GM23248 (cell line): ENCODE measurements around the gene CDC20. TPM values are rescaled to one million over a fixed set of nuclear protein-coding genes. Genes with fewer than 3 reads are reported as not detected.

Source experiments
- DNase-seq: peaks from one replicate; pipeline ENCODE4 v3.0.0-alpha.2; 2015
- H2AFZ ChIP-seq: fragments of 200-600 bp; sonication (generic); 2 replicates; pipeline ENCODE4 v1.6.1; 2016; ENCODE audit warnings: antibody characterized with exemption
- H3F3A ChIP-seq: fragments of 200-600 bp; sonication (generic); 2 replicates; pipeline ENCODE4 v1.6.1; 2016; ENCODE audit warnings: mild to moderate bottlenecking, antibody characterized with exemption, mixed run types; ENCODE audit not compliant: insufficient read depth
- H3K27ac ChIP-seq: fragments of 200-600 bp; sonication (generic); 2 replicates; pipeline ENCODE4 v1.5.1; 2016; ENCODE audit warnings: mild to moderate bottlenecking
- H3K27me3 ChIP-seq: fragments of 200-600 bp; sonication (generic); replicated peaks from 2 replicates; pipeline ENCODE4 v1.6.1; 2016; ENCODE audit warnings: mild to moderate bottlenecking; ENCODE audit not compliant: insufficient read depth
- H3K36me3 ChIP-seq: fragments of 200-600 bp; sonication (generic); 2 replicates; pipeline ENCODE4 v1.6.1; 2016; ENCODE audit warnings: low read depth, mild to moderate bottlenecking
- H3K4me1 ChIP-seq: fragments of 200-600 bp; sonication (generic); 2 replicates; pipeline ENCODE4 v1.6.1; 2016; ENCODE audit warnings: mild to moderate bottlenecking; ENCODE audit not compliant: insufficient read depth
- H3K4me2 ChIP-seq: fragments of 200-600 bp; sonication (generic); one replicate; pipeline ENCODE4 v1.6.1; 2016; ENCODE audit warnings: mild to moderate bottlenecking; ENCODE audit not compliant: unreplicated experiment
- H3K4me3 ChIP-seq: fragments of 200-600 bp; sonication (generic); 2 replicates; pipeline ENCODE4 v1.5.1; 2016; ENCODE audit warnings: mild to moderate bottlenecking
- H3K79me2 ChIP-seq: fragments of 200-600 bp; sonication (generic); 2 replicates; pipeline ENCODE4 v1.6.1; 2016; ENCODE audit warnings: mild to moderate bottlenecking; ENCODE audit not compliant: insufficient read depth
- H3K9ac ChIP-seq: fragments of 200-600 bp; sonication (generic); 2 replicates; pipeline ENCODE4 v1.6.1; 2016; ENCODE audit warnings: mild to moderate bottlenecking
- H3K9me2 ChIP-seq: fragments of 200-600 bp; sonication (generic); 2 replicates; pipeline ENCODE4 v1.6.1; 2016; ENCODE audit warnings: mixed run types, mild to moderate bottlenecking, moderate library complexity; ENCODE audit not compliant: insufficient read depth
- H3K9me3 ChIP-seq: fragments of 200-600 bp; sonication (generic); one replicate; pipeline ENCODE4 v1.6.1; 2017; ENCODE audit warnings: low read depth
- H4K20me1 ChIP-seq: fragments of 200-600 bp; sonication (generic); 2 replicates; pipeline ENCODE4 v1.6.0; 2016; ENCODE audit not compliant: insufficient read depth
- EZH2 ChIP-seq: fragments of 200-600 bp; sonication (generic); IDR thresholded peaks from 2 replicates; pipeline ENCODE4 v1.6.1; 2018; ENCODE audit warnings: antibody characterized with exemption, mild to moderate bottlenecking; ENCODE audit not compliant: insufficient read depth, poor library complexity, severe bottlenecking
- EZH2phosphoT487 ChIP-seq: fragments of 200-600 bp; sonication (generic); IDR thresholded peaks from 2 replicates; pipeline ENCODE4 v1.6.1; 2018; ENCODE audit warnings: antibody characterized with exemption, moderate library complexity, mild to moderate bottlenecking, low read depth; ENCODE audit not compliant: insufficient read depth
- WGBS, 2 experiments: methylation state at CpG; one replicate each; pipeline ENCODE4 v1.1.6; 2015 to 2017; ENCODE audit warnings: low lambda C conversion rate in 2 of 2, low coverage in 1 of 2; ENCODE audit errors: missing lambda C conversion rate in 2 of 2; 5-methylcytosine and 5-hydroxymethylcytosine counted together
- in situ Hi-C: fragments of 300-500 bp; cut with MboI; formaldehyde crosslinking; loops from 2 replicates; pipeline ENCODE4 v1.15.0; 2020
- polyA plus RNA-seq: library from polyadenylated mRNA; unstranded; fragments of >200 nt; fragmentation: Nextera tagmentation; extraction: Ambion mirVana; gene quantifications from 2 replicates; pipeline ENCODE4 v1.2.1, GENCODE V29; 2016
- total RNA-seq: library from RNA; depleted of rRNA; stranded (reverse); fragments of >200 nt; shearing (Covaris generic); gene quantifications from 2 replicates; pipeline ENCODE4 v1.2.3, GENCODE V29; 2014

Gene CDC20
- total and polyA plus RNA-seq, 2 experiments from 2014 or later = 48.9 to 50.9 TPM

- in situ Hi-C loops = no loop called here
- no peak overlapping the region for H3K27ac ChIP-seq
- no peaks in the 10 kb centered on the region for H4K20me1 ChIP-seq
- peak; percentile 24 for DNase-seq
- no peaks in the 10 kb centered on the region for H3K9me2 ChIP-seq
- no peak overlapping the region for H2AFZ ChIP-seq
- no peaks in the 10 kb centered on the region for H3K9me3 ChIP-seq
- H3F3A ChIP-seq = no peaks in the 10 kb centered on the region
- no peaks in the 10 kb centered on the region for H3K4me1 ChIP-seq
- no peak overlapping the region for H3K4me3 ChIP-seq
- no peak for TF ChIP-seq EZH2
- TF ChIP-seq EZH2phosphoT487 = no peak
- no peak overlapping the region for H3K4me2 ChIP-seq
- H3K9ac ChIP-seq = no peak overlapping the region
- no peaks in the 10 kb centered on the region for H3K36me3 ChIP-seq
- H3K27me3 ChIP-seq = no peaks in the 10 kb centered on the region
- WGBS, 2 experiments = 71 to 72% methylated on average over 10 of the region's 10 CpGs
- no peaks in the 10 kb centered on the region for H3K79me2 ChIP-seq
Measured at GRCh38 chr1:43315963-43316737, 42.6 kb upstream of the CDC20 start.

GRCh38 chr1:43316738-43317520 is 41.9 kb upstream of the CDC20 start:
- Histone ChIP-seq H3K27me3 (no peaks in the 10 kb centered on the region), H3F3A (no peaks in the 10 kb centered on the region), H3K9ac (no peak overlapping the region), H3K36me3 (no peaks in the 10 kb centered on the region), H3K4me3 (no peak overlapping the region), H3K4me1 (no peaks in the 10 kb centered on the region), H3K79me2 (no peaks in the 10 kb centered on the region), H4K20me1 (no peaks in the 10 kb centered on the region), H3K9me3 (no peaks in the 10 kb centered on the region), H3K9me2 (no peaks in the 10 kb centered on the region), H3K4me2 (no peak overlapping the region), H3K27ac (no peak overlapping the region), H2AFZ (no peak overlapping the region)
- WGBS, 2 experiments = 84 to 88% methylated on average over 15 to 16 of the region's 16 CpGs
- no peak for TF ChIP-seq EZH2
- TF ChIP-seq EZH2phosphoT487 = no peak
- in situ Hi-C loops = no loop called here
- peak; percentile 41 for DNase-seq

DNA sequence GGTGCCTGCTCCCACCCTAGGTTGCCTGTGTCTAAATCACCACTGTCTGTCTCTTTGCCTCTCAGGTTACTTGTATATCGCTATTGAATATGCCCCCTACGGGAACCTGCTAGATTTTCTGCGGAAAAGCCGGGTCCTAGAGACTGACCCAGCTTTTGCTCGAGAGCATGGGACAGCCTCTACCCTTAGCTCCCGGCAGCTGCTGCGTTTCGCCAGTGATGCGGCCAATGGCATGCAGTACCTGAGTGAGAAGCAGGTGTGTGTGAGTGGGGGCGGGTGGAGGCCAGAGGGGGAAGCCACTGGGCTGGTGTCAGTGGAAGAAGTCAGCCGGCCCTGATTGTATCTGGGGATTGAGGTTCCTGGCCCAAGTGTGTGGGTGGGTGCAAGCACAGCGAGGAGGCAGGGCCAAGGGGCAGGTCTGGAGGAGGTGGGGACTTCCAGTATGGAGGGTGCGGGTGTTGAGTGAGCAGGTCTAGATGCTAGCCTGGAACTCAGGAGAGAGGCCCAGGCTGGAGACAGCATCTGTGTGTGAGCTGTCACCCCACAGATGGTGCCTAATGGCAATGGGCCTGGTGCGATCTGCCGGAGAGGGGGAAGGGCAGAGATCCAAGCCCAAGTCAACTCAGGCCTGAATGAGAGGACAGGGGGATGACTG is 40.8 kb upstream of the CDC20 start:
- WGBS, 2 experiments = 71 to 72% methylated on average over 14 to 15 of the region's 15 CpGs
- Histone ChIP-seq H3K4me1 (no peaks in the 10 kb centered on the region), H3K27me3 (no peaks in the 10 kb centered on the region), H3K9me2 (no peaks in the 10 kb centered on the region), H2AFZ (no peak overlapping the region), H3K27ac (no peak overlapping the region), H4K20me1 (no peaks in the 10 kb centered on the region), H3K9ac (no peak overlapping the region), H3K9me3 (no peaks in the 10 kb centered on the region), H3K36me3 (no peaks in the 10 kb centered on the region), H3F3A (no peaks in the 10 kb centered on the region), H3K4me3 (no peak overlapping the region), H3K4me2 (no peak overlapping the region), H3K79me2 (no peaks in the 10 kb centered on the region)
- in situ Hi-C loops = no loop called here
- peak; percentile 41 for DNase-seq
- TF ChIP-seq EZH2 = no peak

GRCh38 chr1:43318831-43319230 is 40.0 kb upstream of the CDC20 start:
- Histone ChIP-seq H3K4me2 (no peak overlapping the region), H3K79me2 (no peaks in the 10 kb centered on the region)
- DNase-seq = no peak

More at GRCh38 chr1:43318831-43319230, 40.0 kb upstream of the CDC20 start:
- Histone ChIP-seq H3K9me2 (no peaks in the 10 kb centered on the region), H4K20me1 (no peaks in the 10 kb centered on the region), H3F3A (no peaks in the 10 kb centered on the region), H3K9ac (no peak overlapping the region), H3K36me3 (no peaks in the 10 kb centered on the region), H3K27ac (no peak overlapping the region), H3K4me3 (no peak overlapping the region), H3K9me3 (no peaks in the 10 kb centered on the region), H3K27me3 (no peaks in the 10 kb centered on the region), H3K4me1 (no peaks in the 10 kb centered on the region), H2AFZ (no peak overlapping the region)
- TF ChIP-seq EZH2phosphoT487 (no peak), EZH2 (no peak)
- WGBS, 2 experiments = 73 to 85% methylated on average over 4 of the region's 4 CpGs
- in situ Hi-C loops = no loop called here
